Lower lobe of right lung (tissue), 2 donors: ENCODE data around the gene UGT1A4. TPM values are rescaled to one million over a fixed set of nuclear protein-coding genes. Genes with fewer than 3 reads are reported as not detected.

Experiments
- ATAC-seq, 2 donors: fragments of 200-7000 bp; cut with Tn5 transposase; one replicate each; pipeline ENCODE4 v1.9.1; 2020 to 2022; ENCODE audit warnings: mild to moderate bottlenecking in 2 of 2, moderate library complexity in 2 of 2
- DNase-seq: peaks from one replicate; pipeline ENCODE4 v3.0.0-alpha.2; 2020
- H3K27ac ChIP-seq: fragments of 200-600 bp; one replicate; pipeline ENCODE4 v1.8.0; 2022
- H3K27me3 ChIP-seq: fragments of 200-600 bp; one replicate; pipeline ENCODE4 v1.8.0; 2022; ENCODE audit warnings: low read depth
- H3K36me3 ChIP-seq: fragments of 200-600 bp; one replicate; pipeline ENCODE4 v1.8.0; 2022; ENCODE audit warnings: mild to moderate bottlenecking
- H3K4me1 ChIP-seq: fragments of 200-600 bp; one replicate; pipeline ENCODE4 v1.8.0; 2022
- H3K4me3 ChIP-seq: fragments of 200-600 bp; one replicate; pipeline ENCODE4 v1.8.0; 2022; ENCODE audit warnings: mild to moderate bottlenecking
- H3K9me3 ChIP-seq: fragments of 200-600 bp; one replicate; pipeline ENCODE4 v1.8.0; 2022
- CTCF ChIP-seq: fragments of 200-600 bp; IDR thresholded peaks from one replicate; pipeline ENCODE4 v1.8.0; 2022; ENCODE audit warnings: antibody characterized with exemption, mild to moderate bottlenecking
- intact Hi-C: fragments of 100-400 bp; cut with DNase I; formaldehyde crosslinking; loops from one replicate; pipeline ENCODE4 v1.11.0; 2022
- total RNA-seq: library from RNA; stranded (reverse); fragmentation: NEBNext Ultra II Directional; extraction: Animal tissue kit (Norgen Biotek cat#: 25700); gene quantifications from one replicate; pipeline ENCODE4 v1.2.1, GENCODE V29; 2021
- donor health status: DM: no; HTN: yes; CAD: no; lungs with severe emphysema.

Gene UGT1A4
- total RNA-seq, 1 donor from 2014 or later, result not detected

- no peaks in the 10 kb centered on the region for H3K27me3 ChIP-seq
- H3K36me3 ChIP-seq, result no peaks in the 10 kb centered on the region
- no peaks in the 10 kb centered on the region for H3K9me3 ChIP-seq
- no peak overlapping the region for H3K27ac ChIP-seq
- H3K4me3 ChIP-seq, result no peak overlapping the region
- no peak for TF ChIP-seq CTCF
- DNase-seq (no peak), ATAC-seq (no peak)
- H3K4me1 ChIP-seq, result no peaks in the 10 kb centered on the region
- intact Hi-C loops, result no loop called here
These were observed 81.2 kb downstream of the UGT1A4 start for GRCh38 chr2:233799716-233800115.

- no peak overlapping the region for H3K27ac ChIP-seq
- H3K4me1 ChIP-seq, result no peaks in the 10 kb centered on the region
- DNase-seq (no peak), ATAC-seq (no peak)
- no peaks in the 10 kb centered on the region for H3K27me3 ChIP-seq
- no peak for TF ChIP-seq CTCF
- H3K4me3 ChIP-seq, result no peak overlapping the region
- no peaks in the 10 kb centered on the region for H3K36me3 ChIP-seq
- no peaks in the 10 kb centered on the region for H3K9me3 ChIP-seq
- intact Hi-C loops, result no loop called here
These were observed 81.7 kb downstream of the UGT1A4 start for GRCh38 chr2:233800208-233800607.

- no peaks in the 10 kb centered on the region for H3K9me3 ChIP-seq
- TF ChIP-seq CTCF, result no peak
- no peak for ATAC-seq
- H3K4me3 ChIP-seq, result no peak overlapping the region
- H3K27ac ChIP-seq, result no peak overlapping the region
- intact Hi-C loops, result no loop called here
- no peaks in the 10 kb centered on the region for H3K36me3 ChIP-seq
- no peaks in the 10 kb centered on the region for H3K27me3 ChIP-seq
- H3K4me1 ChIP-seq, result no peaks in the 10 kb centered on the region
- DNase-seq, result no peak
These were observed 83.0 kb downstream of the UGT1A4 start for GRCh38 chr2:233801357-233802131.

- H3K4me1 ChIP-seq, result no peaks in the 10 kb centered on the region
- DNase-seq (no peak), ATAC-seq (no peak)
- H3K36me3 ChIP-seq, result no peaks in the 10 kb centered on the region
- no peaks in the 10 kb centered on the region for H3K9me3 ChIP-seq
- no peaks in the 10 kb centered on the region for H3K27me3 ChIP-seq
- no peak overlapping the region for H3K4me3 ChIP-seq
- no peak for TF ChIP-seq CTCF
- intact Hi-C loops, result no loop called here
- H3K27ac ChIP-seq, result no peak overlapping the region
These were observed 83.7 kb downstream of the UGT1A4 start for GRCh38 chr2:233802132-233802815.

- ATAC-seq, result no peak
- intact Hi-C loops, result no loop called here
- TF ChIP-seq CTCF, result no peak
- Histone ChIP-seq H3K4me1 (no peaks in the 10 kb centered on the region), H3K36me3 (no peaks in the 10 kb centered on the region), H3K27ac (no peak overlapping the region), H3K4me3 (no peak overlapping the region), H3K27me3 (no peaks in the 10 kb centered on the region), H3K9me3 (no peaks in the 10 kb centered on the region)
- no peak for DNase-seq
These were observed 84.9 kb downstream of the UGT1A4 start for GRCh38 chr2:233803292-233803911.
